ENCODE results near the gene IFI16.
"Not testable (repeated sequence)": the region's sequence is repeated elsewhere in the genome, so short reads cannot be mapped to it uniquely, and the experiment has no call there.

The IFI16 gene

DNA sequence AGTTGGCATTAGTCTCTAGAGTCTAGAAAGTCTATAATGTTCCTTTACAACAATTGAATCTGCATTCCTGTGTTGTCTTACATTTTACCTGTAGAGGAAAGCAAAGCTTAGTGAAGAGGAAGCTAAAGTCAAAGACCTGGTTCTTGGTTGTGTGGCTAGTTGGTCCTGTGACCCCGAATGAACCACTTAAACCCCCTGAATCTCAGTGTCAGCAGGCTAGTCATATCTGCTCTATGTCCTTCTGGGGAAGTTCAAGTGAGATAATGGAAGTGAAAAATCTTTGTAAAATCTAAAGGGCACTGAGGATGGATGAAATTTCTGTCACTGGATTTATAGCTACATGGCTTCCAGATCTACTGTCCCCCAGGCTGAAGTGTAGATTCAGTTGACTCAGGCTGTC lies 90.9 kb downstream of the IFI16 start:
- no peak for DNase-seq (ENCODE audit: low read depth)

DNA sequence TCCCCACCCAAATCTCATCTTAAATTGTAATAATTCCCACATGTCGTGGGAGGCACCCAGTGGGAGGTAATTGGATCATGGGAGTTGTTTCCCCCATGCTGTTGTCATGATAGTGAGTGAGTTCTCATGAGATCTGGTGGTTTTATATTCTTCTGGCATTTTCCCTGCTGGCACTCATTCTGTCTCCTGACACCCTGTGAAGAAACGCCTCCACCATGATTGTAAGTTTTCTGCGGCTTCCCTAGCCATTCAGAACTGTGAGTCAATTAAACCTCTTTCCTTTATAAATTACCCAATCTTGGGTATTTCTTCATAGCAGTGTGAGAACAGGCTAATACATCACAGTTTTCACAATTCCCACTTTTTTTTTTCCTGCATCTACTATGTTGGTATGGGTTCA lies 93.3 kb downstream of the IFI16 start:
- DNase-seq (ENCODE audit: low read depth): not testable (repeated sequence)

All from stimulated activated CD8-positive, alpha-beta memory T cell treated with anti-CD3 and anti-CD28 coated beads, Interleukin-15, amount 100 ng/mL, for 24 hours (primary cell).